NOMO-1 (cell line): ENCODE measurements around the gene PRKCSH.
A peak's percentile ranks its signal among the peaks of the same experiment; 100 is the strongest.
"Not testable (repeated sequence)": the region's sequence is repeated elsewhere in the genome, so short reads cannot be mapped to it uniquely, and the experiment has no call there.

Experiments used
- DNase-seq, 2 experiments: peaks; one replicate each; lab custom pipeline; 2025; ENCODE audit not compliant: unreplicated experiment in 2 of 2; lab: John Stamatoyannopoulos, UW

PRKCSH gene

GRCh38 chr19:11450570-11451326, 15.3 kb downstream of the PRKCSH start:
- DNase-seq = no peak

GRCh38 chr19:11451327-11451870, 16.0 kb downstream of the PRKCSH start:
- no peak for DNase-seq

- peak in 1 of 2 experiments; percentile 18 for DNase-seq
Observed at GRCh38 chr19:11451871-11452619, 16.6 kb downstream of the PRKCSH start.

- DNase-seq = no peak
Observed at GRCh38 chr19:11452620-11453310, 17.3 kb downstream of the PRKCSH start.

- DNase-seq = no peak
Observed at GRCh38 chr19:11453468-11454341, 18.3 kb downstream of the PRKCSH start.

GRCh38 chr19:11455233-11455554, 19.8 kb downstream of the PRKCSH start:
- not testable (repeated sequence) for DNase-seq

- DNase-seq = no peak
Observed at GRCh38 chr19:11456659-11457058, 21.2 kb downstream of the PRKCSH start.

- no peak for DNase-seq
Observed at GRCh38 chr19:11457115-11457514, 21.7 kb downstream of the PRKCSH start.

- DNase-seq = no peak
Observed at GRCh38 chr19:11457831-11458230, 22.4 kb downstream of the PRKCSH start.

- no peak for DNase-seq
Observed at GRCh38 chr19:11458236-11458900, 22.9 kb downstream of the PRKCSH start.

- not testable (repeated sequence) for DNase-seq
Observed at GRCh38 chr19:11458912-11459311, 23.5 kb downstream of the PRKCSH start.

- no peak for DNase-seq
Observed at GRCh38 chr19:11460207-11460606, 24.8 kb downstream of the PRKCSH start.

GRCh38 chr19:11461453-11461852, 26.0 kb downstream of the PRKCSH start:
- no peak for DNase-seq

GRCh38 chr19:11463391-11463790, 28.0 kb downstream of the PRKCSH start:
- DNase-seq = no peak

- no peak for DNase-seq
Observed at GRCh38 chr19:11464333-11465265, 29.2 kb downstream of the PRKCSH start.

- no peak for DNase-seq
Observed at GRCh38 chr19:11465600-11465999, 30.2 kb downstream of the PRKCSH start.

GRCh38 chr19:11468266-11468845, 32.9 kb downstream of the PRKCSH start:
- DNase-seq = not testable (repeated sequence)

- DNase-seq = no peak
Observed at GRCh38 chr19:11473725-11474124, 38.3 kb downstream of the PRKCSH start.
